CD14-positive monocyte (primary cell): Measurements from ENCODE around the gene ABCA7. TPM values are rescaled to one million over a fixed set of nuclear protein-coding genes. Genes with fewer than 3 reads are reported as not detected.

Source experiments
- DNase-seq, 3 donors: peaks; one replicate each; pipeline ENCODE4 v3.0.0-alpha.2; 2011 to 2022
- H2AFZ ChIP-seq: 2 replicates; pipeline ENCODE4 v1.6.0; 2012; ENCODE audit warnings: mild to moderate bottlenecking, low read depth, low read length, inconsistent platforms; ENCODE audit not compliant: insufficient read depth, poor library complexity, severe bottlenecking
- H3K27ac ChIP-seq, 2 donors: 1 replicate in 1 of 2; 2 replicates in 1 of 2; pipeline ENCODE4 v1.5.1; 2012 to 2013; ENCODE audit warnings: low read length in 2 of 2, control low read depth in 1 of 2, inconsistent platforms in 1 of 2, low read depth in 1 of 2, mild to moderate bottlenecking in 1 of 2
- H3K27me3 ChIP-seq, 2 donors: one replicate each; pipeline versions ENCODE4 v1.6.0 to v1.6.1; 2011 to 2013; ENCODE audit warnings: low read length in 2 of 2; ENCODE audit not compliant: control insufficient read depth in 2 of 2, insufficient read depth in 2 of 2
- H3K36me3 ChIP-seq, 2 donors: replicated peaks in 1 of 2; 1 replicate in 1 of 2; 2 replicates in 1 of 2; pipeline versions ENCODE4 v1.5.1 to v1.6.1; 2012 to 2013; ENCODE audit warnings: low read length in 2 of 2, control low read depth in 1 of 2, inconsistent platforms in 1 of 2, mild to moderate bottlenecking in 1 of 2; ENCODE audit not compliant: insufficient read depth in 2 of 2, control insufficient read depth in 1 of 2
- H3K4me1 ChIP-seq, 2 donors: 1 replicate in 1 of 2; 2 replicates in 1 of 2; pipeline versions ENCODE4 v1.5.1 to v1.6.1; 2012 to 2013; ENCODE audit warnings: low read length in 2 of 2, control low read depth in 1 of 2, inconsistent platforms in 1 of 2, mild to moderate bottlenecking in 1 of 2, moderate library complexity in 1 of 2; ENCODE audit not compliant: insufficient read depth in 2 of 2, control insufficient read depth in 1 of 2
- H3K4me2 ChIP-seq: replicated peaks from 2 replicates; pipeline ENCODE3; 2012; ENCODE audit warnings: low read length, moderate library complexity, mild to moderate bottlenecking; ENCODE audit not compliant: poor library complexity, severe bottlenecking; ENCODE audit errors: extremely low read depth
- H3K4me3 ChIP-seq, 3 experiments: fragments of 200-600 bp in 1 of 3; sonication (generic) in 1 of 3; replicated peaks in 1 of 3; 1 replicate in 2 of 3; 2 replicates in 1 of 3; pipeline ENCODE4 v1.5.1; 2011 to 2013; ENCODE audit warnings: low read length in 3 of 3, mild to moderate bottlenecking in 3 of 3, control low read depth in 2 of 3, low read depth in 2 of 3, inconsistent platforms in 1 of 3, moderate library complexity in 1 of 3
- H3K79me2 ChIP-seq: 2 replicates; pipeline ENCODE4 v1.6.0; 2012; ENCODE audit warnings: mild to moderate bottlenecking, control low read depth, inconsistent platforms, low read length, moderate library complexity; ENCODE audit not compliant: insufficient read depth
- H3K9ac ChIP-seq: 2 replicates; pipeline ENCODE4 v1.6.0; 2017; ENCODE audit warnings: low read length, mild to moderate bottlenecking; ENCODE audit not compliant: insufficient read depth, poor library complexity, severe bottlenecking
- H3K9me3 ChIP-seq, 2 donors: replicated peaks in 1 of 2; 1 replicate in 1 of 2; 2 replicates in 1 of 2; pipeline versions ENCODE4 v1.5.1 to v1.6.1; 2012 to 2013; ENCODE audit warnings: low read length in 2 of 2, control low read depth in 1 of 2; ENCODE audit not compliant: control insufficient read depth in 1 of 2, insufficient read depth in 1 of 2
- H4K20me1 ChIP-seq: 2 replicates; pipeline ENCODE4 v1.6.0; 2012; ENCODE audit warnings: mild to moderate bottlenecking, low read length, control low read depth, moderate library complexity; ENCODE audit not compliant: insufficient read depth
- H3K27ac Mint-ChIP-seq, 7 donors: one replicate each; pipeline ENCODE4 v1.8.0; 2020; ENCODE audit warnings: mild to moderate bottlenecking in 7 of 7, mixed read lengths in 7 of 7, moderate library complexity in 6 of 7, inconsistent platforms in 2 of 7
- H3K27me3 Mint-ChIP-seq, 3 donors: one replicate each; pipeline ENCODE4 v1.8.0; 2021 to 2022; ENCODE audit warnings: low read depth in 3 of 3, mild to moderate bottlenecking in 3 of 3, mixed read lengths in 3 of 3, moderate library complexity in 3 of 3, inconsistent platforms in 1 of 3
- H3K36me3 Mint-ChIP-seq, 2 donors: one replicate each; pipeline ENCODE4 v1.8.0; 2020; ENCODE audit warnings: mixed read lengths in 2 of 2, inconsistent platforms in 1 of 2, mild to moderate bottlenecking in 1 of 2
- H3K4me1 Mint-ChIP-seq: one replicate; pipeline ENCODE4 v1.8.0; 2020; ENCODE audit warnings: mild to moderate bottlenecking, mixed read lengths
- H3K4me3 Mint-ChIP-seq, 2 donors: one replicate each; pipeline ENCODE4 v1.8.0; 2020; ENCODE audit warnings: mild to moderate bottlenecking in 2 of 2, mixed read lengths in 2 of 2, moderate library complexity in 1 of 2
- H3K9me3 Mint-ChIP-seq, 7 donors: one replicate each; pipeline ENCODE4 v1.8.0; 2020 to 2022; ENCODE audit warnings: mixed read lengths in 7 of 7, mild to moderate bottlenecking in 6 of 7, moderate library complexity in 6 of 7, inconsistent platforms in 2 of 7
- WGBS: methylation state at CpG from one replicate; pipeline ENCODE4 v1.1.5; 2013; ENCODE audit warnings: missing lambda C conversion rate; ENCODE audit not compliant: insufficient coverage; 5-methylcytosine and 5-hydroxymethylcytosine counted together
- intact Hi-C, 2 donors: fragments of 100-400 bp; cut with micrococcal nuclease; formaldehyde crosslinking; loops; one replicate each; pipeline versions ENCODE4 v1.15.0 to v1.15.1; 2023
- polyA plus RNA-seq, 3 donors: library from polyadenylated mRNA; depleted of rRNA in 1 of 3; unstranded in 2 of 3; stranded (reverse) in 1 of 3; fragments of 300-500 nt in 2 of 3; fragments of >200 nt in 1 of 3; fragmentation: Illumina TruSeq in 2 of 3; gene quantifications; 1 replicate in 2 of 3; 2 replicates in 1 of 3; pipeline ENCODE4 v1.2.3, GENCODE V29; 2012 to 2021
- TF ChIP-seq, protein P1 (sequence below): fragments of 200-600 bp; IDR thresholded peaks from one replicate; pipeline ENCODE4 v1.8.0; 2022; ENCODE audit warnings: antibody characterized with exemption, mild to moderate bottlenecking

ABCA7 gene
- polyA plus RNA-seq, 3 donors = 1.7 to 104 (median 7.8) TPM

DNA sequence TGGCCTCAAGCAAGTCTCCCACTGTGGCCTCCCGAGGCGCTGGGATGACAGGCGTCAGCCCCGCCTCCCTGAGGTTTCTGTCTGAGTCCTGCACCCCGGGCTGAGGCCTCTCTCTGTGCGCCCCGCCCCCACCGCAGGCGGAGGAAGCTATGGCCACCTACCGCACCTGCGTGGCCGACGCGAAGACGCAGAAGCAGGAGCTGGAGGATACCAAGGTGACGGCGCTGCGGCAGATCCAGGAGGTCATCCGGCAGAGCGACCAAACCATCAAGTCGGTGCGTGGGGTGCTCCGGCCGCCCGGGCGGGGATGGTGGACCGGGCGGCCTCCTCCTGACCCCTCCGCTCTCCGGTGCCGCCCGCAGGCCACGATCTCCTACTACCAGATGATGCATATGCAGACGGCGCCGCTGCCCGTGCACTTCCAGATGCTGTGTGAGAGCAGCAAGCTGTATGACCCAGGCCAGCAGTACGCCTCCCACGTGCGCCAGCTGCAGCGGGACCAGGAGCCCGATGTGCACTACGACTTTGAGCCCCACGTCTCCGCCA is 39.7 kb downstream of the ABCA7 start:
- no peak overlapping the region for H3K4me3 Mint-ChIP-seq
- 95% methylated on average over 42 of the region's 45 CpGs for WGBS
- Histone ChIP-seq H3K27me3 (no peaks in the 10 kb centered on the region), H2AFZ (no peak overlapping the region), H3K27ac (peak overlapping the region in 1 of 2 donors; percentile 16), H3K36me3 (peaks cover 80 to 82% of the 10 kb centered on the region in 2 donors), H3K9ac (no peak overlapping the region), H3K4me2 (no peak overlapping the region), H3K4me3 (no peak overlapping the region), H3K9me3 (no peaks in the 10 kb centered on the region), H4K20me1 (peaks cover 98% of the 10 kb centered on the region), H3K4me1 (peaks cover 54 to 80% of the 10 kb centered on the region in 2 donors), H3K79me2 (peaks cover 95% of the 10 kb centered on the region)
- peak overlapping the region in 1 of 7 donors; percentile 57 for H3K27ac Mint-ChIP-seq
- peaks cover 44% of the 10 kb centered on the region for H3K4me1 Mint-ChIP-seq
- H3K27me3 Mint-ChIP-seq = no peaks in the 10 kb centered on the region
- TF ChIP-seq, protein P1, sequence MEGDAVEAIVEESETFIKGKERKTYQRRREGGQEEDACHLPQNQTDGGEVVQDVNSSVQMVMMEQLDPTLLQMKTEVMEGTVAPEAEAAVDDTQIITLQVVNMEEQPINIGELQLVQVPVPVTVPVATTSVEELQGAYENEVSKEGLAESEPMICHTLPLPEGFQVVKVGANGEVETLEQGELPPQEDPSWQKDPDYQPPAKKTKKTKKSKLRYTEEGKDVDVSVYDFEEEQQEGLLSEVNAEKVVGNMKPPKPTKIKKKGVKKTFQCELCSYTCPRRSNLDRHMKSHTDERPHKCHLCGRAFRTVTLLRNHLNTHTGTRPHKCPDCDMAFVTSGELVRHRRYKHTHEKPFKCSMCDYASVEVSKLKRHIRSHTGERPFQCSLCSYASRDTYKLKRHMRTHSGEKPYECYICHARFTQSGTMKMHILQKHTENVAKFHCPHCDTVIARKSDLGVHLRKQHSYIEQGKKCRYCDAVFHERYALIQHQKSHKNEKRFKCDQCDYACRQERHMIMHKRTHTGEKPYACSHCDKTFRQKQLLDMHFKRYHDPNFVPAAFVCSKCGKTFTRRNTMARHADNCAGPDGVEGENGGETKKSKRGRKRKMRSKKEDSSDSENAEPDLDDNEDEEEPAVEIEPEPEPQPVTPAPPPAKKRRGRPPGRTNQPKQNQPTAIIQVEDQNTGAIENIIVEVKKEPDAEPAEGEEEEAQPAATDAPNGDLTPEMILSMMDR = no peak
- no peak for DNase-seq
- H3K36me3 Mint-ChIP-seq = peaks cover 49 to 91% of the 10 kb centered on the region in 2 donors
- intact Hi-C loops = loop anchor here in 1 of 2 donors (5.0 kb wide), 1 partner anchor 37 kb away; the partner anchor contains the start of gene ABCA7
- no peaks in the 10 kb centered on the region for H3K9me3 Mint-ChIP-seq

DNA sequence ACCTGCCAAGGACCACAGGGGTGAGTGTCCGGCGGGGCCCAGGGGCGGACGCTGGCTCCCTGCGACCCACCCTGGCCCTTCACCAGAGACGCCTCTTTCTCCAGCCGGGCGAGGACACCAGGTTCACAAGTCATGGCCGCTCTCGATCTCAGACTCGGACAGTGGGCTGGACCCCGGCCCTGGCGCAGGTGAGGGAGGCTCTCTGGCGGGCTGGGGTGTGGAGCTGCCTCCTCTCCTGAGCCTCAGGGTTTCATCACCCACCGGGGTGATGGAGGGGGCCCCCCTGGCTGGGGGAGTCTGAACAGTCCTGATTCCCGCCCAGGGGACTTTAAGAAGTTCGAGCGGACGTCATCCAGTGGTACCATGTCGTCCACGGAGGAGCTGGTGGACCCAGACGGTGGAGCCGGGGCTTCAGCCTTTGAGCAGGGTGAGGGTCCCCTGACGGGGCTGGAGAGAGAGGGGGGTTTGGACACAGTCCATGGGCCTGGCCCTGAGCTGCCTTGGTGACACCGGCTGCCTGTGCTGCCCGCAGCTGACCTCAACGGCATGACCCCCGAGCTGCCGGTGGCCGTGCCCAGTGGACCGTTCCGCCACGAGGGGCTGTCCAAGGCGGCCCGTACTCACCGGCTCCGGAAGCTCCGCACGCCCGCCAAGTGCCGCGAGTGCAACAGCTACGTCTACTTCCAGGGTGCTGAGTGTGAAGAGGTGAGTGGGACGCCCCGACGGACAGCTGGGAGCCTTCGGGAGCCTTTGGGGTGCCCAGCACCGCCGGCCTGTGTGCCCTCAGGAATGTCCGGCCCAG is 40.7 kb downstream of the ABCA7 start:
- Histone ChIP-seq H3K27ac (peak overlapping the region in 1 of 2 donors; percentile 16), H3K4me3 (no peak overlapping the region), H3K9ac (no peak overlapping the region), H3K4me2 (no peak overlapping the region), H3K36me3 (peaks cover 83 to 84% of the 10 kb centered on the region in 2 donors), H3K27me3 (no peaks in the 10 kb centered on the region), H3K79me2 (peaks cover 95% of the 10 kb centered on the region), H3K9me3 (no peaks in the 10 kb centered on the region), H4K20me1 (peaks cover 100% of the 10 kb centered on the region), H3K4me1 (peaks cover 49 to 79% of the 10 kb centered on the region in 2 donors), H2AFZ (no peak overlapping the region)
- Mint-ChIP-seq H3K36me3 (peaks cover 56 to 94% of the 10 kb centered on the region in 2 donors), H3K27ac (peak overlapping the region in 3 of 7 donors; percentile 64 to 88 (median 75)), H3K27me3 (peaks cover 0 to 2% (median 0%) of the 10 kb centered on the region in 3 donors), H3K4me1 (peaks cover 47% of the 10 kb centered on the region), H3K9me3 (no peaks in the 10 kb centered on the region), H3K4me3 (no peak overlapping the region)
- TF ChIP-seq, protein P1 = no peak
- WGBS = 98% methylated on average over 40 of the region's 50 CpGs
- DNase-seq = no peak
- intact Hi-C loops = no loop called here
